ENCODE results near the gene OR5B17. TPM values are rescaled to one million over a fixed set of nuclear protein-coding genes. Genes with fewer than 3 reads are reported as not detected.

OR5B17 gene
- total and polyA plus RNA-seq, 9 of the 15 experiments (the other 6 are each of a cell fraction or from before 2014, with no cell fraction given): not detected

DNA sequence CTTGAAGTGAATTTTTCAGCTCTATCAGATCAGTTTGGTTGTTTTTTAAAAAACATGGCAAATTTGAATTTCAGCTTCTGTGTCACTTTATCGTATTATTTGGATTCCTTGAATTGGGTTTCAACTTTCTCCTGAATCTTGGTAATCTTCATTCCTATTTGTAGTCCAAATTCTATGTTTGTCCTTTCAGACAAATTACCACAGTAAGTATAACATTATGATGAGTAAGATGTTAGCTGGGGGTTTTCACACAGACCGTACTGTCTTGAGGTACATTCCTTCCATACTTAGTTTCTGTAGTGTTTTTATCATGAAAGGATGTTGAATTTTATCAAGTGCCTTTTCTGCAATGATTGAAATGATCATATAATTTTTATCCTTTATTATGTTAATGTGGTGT is 28.0 kb downstream of the OR5B17 start:
- POLR2A ChIA-PET: no interaction called here
- Histone ChIP-seq H3K27me3 (ENCODE audit: control insufficient read depth in 2 of 2, insufficient read depth in 2 of 2, low read length in 2 of 2) (no peaks in the 10 kb centered on the region), H3K4me1 (replicated peaks in 1 of 2; ENCODE audit: control insufficient read depth in 2 of 2, insufficient read depth in 2 of 2, low read length in 2 of 2) (no peaks in the 10 kb centered on the region), H3K79me2 (ENCODE audit: control insufficient read depth, insufficient read depth, low read length) (no peaks in the 10 kb centered on the region), H3K9me3 (replicated peaks; ENCODE audit: control insufficient read depth, insufficient read depth, low read depth, low read length) (no peaks in the 10 kb centered on the region; the same call in 1 of the 2 replicates), H2AFZ (ENCODE audit: low read depth, low read length) (no peak overlapping the region), H3K9ac (ENCODE audit: insufficient read depth in 1 of 2, low read depth in 2 of 2, low read length in 2 of 2) (no peak overlapping the region), H3K9me1 (ENCODE audit: control insufficient read depth, insufficient read depth, low read length) (no peaks in the 10 kb centered on the region), H3K36me3 (ENCODE audit: control insufficient read depth, insufficient read depth, low read length) (no peaks in the 10 kb centered on the region), H4K20me1 (replicated peaks; ENCODE audit: control insufficient read depth, insufficient read depth, low read length) (no peaks in the 10 kb centered on the region), H3K4me2 (ENCODE audit: insufficient read depth, low read length) (no peak overlapping the region), H3K27ac (ENCODE audit: extremely low read depth, low read depth, low read length) (no peak overlapping the region), H3K4me3 (no peak overlapping the region)
- in situ Hi-C loops (cut with MboI) (no loop called here), intact Hi-C loops (cut with micrococcal nuclease) (no loop called here)
- BruUV-seq (replicated peaks): no TSS peak
- no peak for FAIRE-seq
- CTCF ChIA-PET (ENCODE audit: low intra/inter-chr PET ratio): no interaction called here
- no peak for DNase-seq (ENCODE audit: extremely low read depth in 1 of 4, low spot score in 3 of 4)
- 0% methylated on average over 2 of the region's 2 CpGs for WGBS (ENCODE audit: insufficient coverage, low coverage, missing lambda C conversion rate)
- no peak for ATAC-seq
- TF ChIP-seq NFXL1 (CRISPR knock-in tag; IDR thresholded peaks at IDR 0.05) (no peak), ZNF76 (CRISPR knock-in tag; IDR thresholded peaks at IDR 0.05; ENCODE audit: borderline replicate concordance) (no peak), PHF20 (IDR thresholded peaks at IDR 0.05; ENCODE audit: partially characterized antibody) (no peak)

DNA sequence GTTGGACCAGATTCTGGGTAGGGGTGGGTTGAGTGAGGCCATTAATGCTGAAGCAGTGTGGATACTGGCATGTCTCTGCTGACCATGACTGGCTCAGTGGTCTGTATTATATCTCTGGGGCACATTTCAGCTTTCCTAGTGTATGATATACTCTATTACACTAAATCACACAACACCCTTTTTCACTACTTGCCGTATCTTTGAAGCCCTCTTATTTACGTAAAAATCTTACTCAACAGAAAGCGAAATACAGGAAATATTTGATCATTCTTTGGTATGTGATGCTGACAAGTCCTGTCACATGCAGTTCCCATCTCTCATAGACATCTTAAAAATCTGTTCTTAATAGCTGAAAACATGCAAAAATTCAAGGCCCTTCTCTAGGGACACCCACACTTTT is 40.3 kb downstream of the OR5B17 start:
- Histone ChIP-seq H3K79me2 (ENCODE audit: control insufficient read depth, insufficient read depth, low read length) (no peaks in the 10 kb centered on the region), H3K4me2 (ENCODE audit: insufficient read depth, low read length) (no peak overlapping the region), H4K20me1 (replicated peaks; ENCODE audit: control insufficient read depth, insufficient read depth, low read length) (no peaks in the 10 kb centered on the region), H3K27ac (ENCODE audit: extremely low read depth, low read depth, low read length) (no peak overlapping the region), H3K9ac (ENCODE audit: insufficient read depth in 1 of 2, low read depth in 2 of 2, low read length in 2 of 2) (no peak overlapping the region), H3K4me1 (replicated peaks in 1 of 2; ENCODE audit: control insufficient read depth in 2 of 2, insufficient read depth in 2 of 2, low read length in 2 of 2) (no peaks in the 10 kb centered on the region), H3K9me3 (replicated peaks; ENCODE audit: control insufficient read depth, insufficient read depth, low read depth, low read length) (no peaks in the 10 kb centered on the region; the same call in 1 of the 2 replicates), H3K27me3 (ENCODE audit: control insufficient read depth in 2 of 2, insufficient read depth in 2 of 2, low read length in 2 of 2) (no peaks in the 10 kb centered on the region), H3K4me3 (no peak overlapping the region), H2AFZ (ENCODE audit: low read depth, low read length) (no peak overlapping the region), H3K9me1 (ENCODE audit: control insufficient read depth, insufficient read depth, low read length) (no peaks in the 10 kb centered on the region), H3K36me3 (ENCODE audit: control insufficient read depth, insufficient read depth, low read length) (no peaks in the 10 kb centered on the region)
- BruUV-seq (replicated peaks): no TSS peak
- WGBS (ENCODE audit: insufficient coverage, low coverage, missing lambda C conversion rate): 0% methylated on average over 3 of the region's 3 CpGs
- DNase-seq (ENCODE audit: extremely low read depth in 1 of 4, low spot score in 3 of 4) (no peak), FAIRE-seq (no peak), ATAC-seq (no peak)
- POLR2A ChIA-PET: no interaction called here
- in situ Hi-C loops (cut with MboI) (no loop called here), intact Hi-C loops (cut with micrococcal nuclease) (no loop called here)
- TF ChIP-seq ARHGAP35 (IDR thresholded peaks at IDR 0.05; ENCODE audit: partially characterized antibody): no peak
- no peak for TF ChIP-seq RFX5 (IDR thresholded peaks at IDR 0.05; ENCODE audit: low read depth, low read length)
- TF ChIP-seq FOS (IDR thresholded peaks at IDR 0.05; ENCODE audit: extremely low read depth, insufficient read length): no peak
- no peak for TF ChIP-seq BCL6 (CRISPR knock-in tag; IDR thresholded peaks at IDR 0.05)
- CTCF ChIA-PET (ENCODE audit: low intra/inter-chr PET ratio): no interaction called here

Data from K562 (cell line).